Globus pallidus (tissue), 1 donor: Measurements from ENCODE around the gene ZFYVE9.
"Not testable (repeated sequence)": the region's sequence is repeated elsewhere in the genome, so short reads cannot be mapped to it uniquely, and the experiment has no call there.

Experiments
- DNase-seq: peaks from one replicate; pipeline ENCODE4 v3.0.0-alpha.2; 2015; ENCODE audit warnings: low spot score

ZFYVE9 gene

GRCh38 chr1:52150946-52151345, 9.1 kb downstream of the ZFYVE9 start:
- no peak for DNase-seq

- DNase-seq: no peak
Observed at GRCh38 chr1:52152572-52152971, 10.7 kb downstream of the ZFYVE9 start.

GRCh38 chr1:52153010-52153409, 11.1 kb downstream of the ZFYVE9 start:
- no peak for DNase-seq

GRCh38 chr1:52153898-52154297, 12.0 kb downstream of the ZFYVE9 start:
- no peak for DNase-seq

- no peak for DNase-seq
Observed at GRCh38 chr1:52156460-52156859, 14.6 kb downstream of the ZFYVE9 start.

- no peak for DNase-seq
Observed at GRCh38 chr1:52157582-52157981, 15.7 kb downstream of the ZFYVE9 start.

GRCh38 chr1:52158218-52158617, 16.3 kb downstream of the ZFYVE9 start:
- DNase-seq: no peak

- DNase-seq: no peak
Observed at GRCh38 chr1:52159033-52159789, 17.3 kb downstream of the ZFYVE9 start.

- no peak for DNase-seq
Observed at GRCh38 chr1:52162947-52163346, 21.1 kb downstream of the ZFYVE9 start.

GRCh38 chr1:52164604-52165003, 22.7 kb downstream of the ZFYVE9 start:
- DNase-seq: no peak

GRCh38 chr1:52166996-52167753, 25.3 kb downstream of the ZFYVE9 start:
- DNase-seq: no peak

GRCh38 chr1:52168373-52169080, 26.6 kb downstream of the ZFYVE9 start:
- DNase-seq: no peak

- DNase-seq: not testable (repeated sequence)
Observed at GRCh38 chr1:52171149-52171548, 29.3 kb downstream of the ZFYVE9 start.

GRCh38 chr1:52179073-52179472, 37.2 kb downstream of the ZFYVE9 start:
- no peak for DNase-seq

GRCh38 chr1:52180176-52180575, 38.3 kb downstream of the ZFYVE9 start:
- no peak for DNase-seq

GRCh38 chr1:52181759-52182158, 39.9 kb downstream of the ZFYVE9 start:
- not testable (repeated sequence) for DNase-seq

- not testable (repeated sequence) for DNase-seq
Observed at GRCh38 chr1:52182328-52182727, 40.4 kb downstream of the ZFYVE9 start.

GRCh38 chr1:52182874-52183400, 41.0 kb downstream of the ZFYVE9 start:
- no peak for DNase-seq

- no peak for DNase-seq
Observed at GRCh38 chr1:52186449-52186848, 44.6 kb downstream of the ZFYVE9 start.

- no peak for DNase-seq
Observed at GRCh38 chr1:52189898-52190480, 48.1 kb downstream of the ZFYVE9 start.

- no peak for DNase-seq
Observed at GRCh38 chr1:52190500-52191252, 48.8 kb downstream of the ZFYVE9 start.
